Chondrocyte (in vitro differentiated cells): ENCODE measurements around the gene XRRA1. TPM values are rescaled to one million over a fixed set of nuclear protein-coding genes. Genes with fewer than 3 reads are reported as not detected.

Source experiments
- DNase-seq: peaks from one replicate; pipeline ENCODE4 v3.0.0; 2021; ENCODE audit warnings: mixed read lengths, low spot score
- H3K27ac Mint-ChIP-seq: one replicate; pipeline ENCODE4 v1.8.0; 2021; ENCODE audit warnings: mild to moderate bottlenecking, moderate library complexity, mixed read lengths; ENCODE audit not compliant: unreplicated experiment
- H3K27me3 Mint-ChIP-seq: 2 replicates; pipeline ENCODE4 v1.8.0; 2021; ENCODE audit warnings: low read depth, mixed read lengths
- H3K36me3 Mint-ChIP-seq: 2 replicates; pipeline ENCODE4 v1.8.0; 2021; ENCODE audit warnings: low read depth, mixed read lengths
- H3K4me1 Mint-ChIP-seq: 2 replicates; pipeline ENCODE4 v1.8.0; 2021; ENCODE audit warnings: low read depth, mild to moderate bottlenecking, mixed read lengths
- H3K4me3 Mint-ChIP-seq: one replicate; pipeline ENCODE4 v1.8.0; 2021; ENCODE audit warnings: mild to moderate bottlenecking, moderate library complexity, mixed read lengths; ENCODE audit not compliant: unreplicated experiment
- H3K9me3 Mint-ChIP-seq: 2 replicates; pipeline ENCODE4 v1.8.0; 2021; ENCODE audit warnings: low read depth, mixed read lengths
- CTCF ChIP-seq: fragments of 200-600 bp; sonication (generic); IDR thresholded peaks from 2 replicates; pipeline ENCODE4 v1.5.0; 2021; ENCODE audit warnings: antibody characterized with exemption, mild to moderate bottlenecking, moderate library complexity
- total RNA-seq: library from RNA; stranded (reverse); gene quantifications from 3 replicates; pipeline ENCODE4 v1.2.1, GENCODE V29; 2021

XRRA1 gene
- total RNA-seq, 1 donor from 2014 or later: 8.0 TPM

GRCh38 chr11:74815966-74816365, 132.9 kb downstream of the XRRA1 start:
- Mint-ChIP-seq H3K36me3 (peaks cover 17% of the 10 kb centered on the region), H3K9me3 (no peaks in the 10 kb centered on the region), H3K27ac (no peak overlapping the region), H3K4me3 (no peak overlapping the region), H3K27me3 (no peaks in the 10 kb centered on the region), H3K4me1 (peaks cover 17% of the 10 kb centered on the region)
- no peak for TF ChIP-seq CTCF
- no peak for DNase-seq

GRCh38 chr11:74809801-74810200, 139.1 kb downstream of the XRRA1 start:
- peaks cover 8% of the 10 kb centered on the region for H3K36me3 Mint-ChIP-seq
- H3K9me3 Mint-ChIP-seq: no peaks in the 10 kb centered on the region
- no peak overlapping the region for H3K4me3 Mint-ChIP-seq
- no peak for DNase-seq
- peaks cover 5% of the 10 kb centered on the region for H3K4me1 Mint-ChIP-seq
- no peaks in the 10 kb centered on the region for H3K27me3 Mint-ChIP-seq
- no peak for TF ChIP-seq CTCF
- no peak overlapping the region for H3K27ac Mint-ChIP-seq

GRCh38 chr11:74806267-74806666, 142.6 kb downstream of the XRRA1 start:
- H3K4me3 Mint-ChIP-seq: no peak overlapping the region
- TF ChIP-seq CTCF: no peak
- H3K27ac Mint-ChIP-seq: no peak overlapping the region
- H3K27me3 Mint-ChIP-seq: no peaks in the 10 kb centered on the region
- H3K4me1 Mint-ChIP-seq: peaks cover 5% of the 10 kb centered on the region
- no peak for DNase-seq
- H3K9me3 Mint-ChIP-seq: no peaks in the 10 kb centered on the region
- peaks cover 5% of the 10 kb centered on the region for H3K36me3 Mint-ChIP-seq

DNA sequence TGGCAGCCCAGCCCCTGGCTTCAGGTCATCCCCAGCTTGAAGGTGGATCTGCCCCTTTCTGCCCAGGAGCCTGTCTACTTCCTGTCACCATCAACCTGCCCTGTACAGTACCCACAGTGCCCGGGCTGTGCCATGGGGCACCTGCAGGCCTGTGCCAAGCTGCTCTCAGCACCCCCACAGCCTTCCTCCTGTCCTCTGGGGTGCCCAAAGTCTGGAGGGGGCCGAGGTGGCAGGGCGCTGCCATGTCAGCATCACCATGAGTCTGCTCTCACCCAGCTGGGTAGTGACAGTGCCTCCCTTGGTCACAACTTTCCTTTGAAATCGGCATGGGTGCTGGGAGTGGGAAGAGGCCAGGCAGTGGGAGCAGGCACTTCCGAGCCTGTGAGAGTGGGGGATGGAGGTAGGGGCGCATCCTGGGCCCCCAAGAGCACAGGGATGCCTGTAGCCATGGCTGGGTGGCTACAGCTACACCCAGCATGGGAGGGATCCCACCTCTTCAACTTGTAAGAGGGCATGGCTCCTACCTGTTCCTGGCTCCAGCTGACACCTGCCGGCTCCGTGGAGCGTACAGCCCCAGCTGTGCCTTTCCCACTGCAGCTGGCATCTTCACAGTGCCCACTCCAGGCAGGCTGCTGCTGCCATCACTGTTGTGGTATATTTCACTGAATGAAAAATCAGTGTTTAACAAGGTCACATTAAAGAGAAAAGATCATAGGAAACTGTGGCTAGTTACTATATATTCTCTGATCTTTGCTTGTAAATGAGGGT, 157.4 kb downstream of the XRRA1 start:
- Mint-ChIP-seq H3K9me3 (no peaks in the 10 kb centered on the region), H3K4me1 (peaks cover 10% of the 10 kb centered on the region), H3K27me3 (no peaks in the 10 kb centered on the region), H3K36me3 (peaks cover 11% of the 10 kb centered on the region), H3K4me3 (no peak overlapping the region), H3K27ac (no peak overlapping the region)
- DNase-seq: no peak
- TF ChIP-seq CTCF: no peak

Other genes starting within 250 kb of the XRRA1 start
- gene CHRDL2, start 217.7 kb downstream of the XRRA1 start, total RNA-seq: not detected in 3 replicates
- gene RNF169, start 200.2 kb downstream of the XRRA1 start, total RNA-seq: 11.8 to 13.2 TPM (median 13.1 TPM) in 3 replicates
- 119 to 141 TPM (median 133 TPM) in 3 replicates for gene SPCS2, start 175 bp upstream of the XRRA1 start, total RNA-seq
- gene NEU3, start 39.8 kb upstream of the XRRA1 start, total RNA-seq: 9.4 to 14.1 TPM (median 9.6 TPM) in 3 replicates
- not detected in 3 replicates for gene OR2AT4, start 147.8 kb upstream of the XRRA1 start, total RNA-seq
- 6.0 to 19.5 TPM (median 19.2 TPM) in 3 replicates for gene SLCO2B1, start 202.0 kb upstream of the XRRA1 start, total RNA-seq